Body of pancreas (tissue), 4 donors: ENCODE data around the gene CCSER1.

Experiments used
- POLR2A ChIP-seq, 3 donors: fragments of 450-650 bp; IDR thresholded peaks; one replicate each; pipeline ENCODE4 v1.6.1; 2016; ENCODE audit warnings: antibody characterized with exemption in 3 of 3, mild to moderate bottlenecking in 2 of 3
- TF ChIP-seq, protein P1 (sequence below), 7 experiments: fragments of 450-650 bp in 4 of 7; fragments of 200-600 bp in 3 of 7; sonication (generic) in 3 of 7; IDR thresholded peaks; one replicate each; pipeline ENCODE4 v1.5.1; 2016 to 2019; ENCODE audit warnings: antibody characterized with exemption in 7 of 7

DNA sequence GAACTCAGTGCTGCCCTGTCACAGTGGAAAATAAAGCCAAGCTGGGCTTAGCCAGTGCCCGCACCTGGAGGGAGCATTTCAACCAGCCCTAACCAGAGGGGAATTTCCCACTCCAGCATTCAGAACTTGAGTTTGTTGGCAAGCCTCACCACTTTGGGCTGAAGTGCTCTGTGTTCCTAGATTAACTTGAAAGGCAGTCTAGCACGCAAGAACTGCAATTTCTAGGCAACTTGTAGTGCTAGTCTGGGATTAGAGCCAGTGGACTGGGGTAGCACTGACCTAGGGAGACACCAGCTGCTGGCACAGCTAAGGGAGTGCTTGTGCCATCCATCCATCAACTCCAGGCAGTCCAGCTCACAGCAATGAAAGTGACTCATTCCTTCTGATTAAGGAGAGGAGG is 1115.9 kb downstream of the CCSER1 start:
- TF ChIP-seq, protein P1, sequence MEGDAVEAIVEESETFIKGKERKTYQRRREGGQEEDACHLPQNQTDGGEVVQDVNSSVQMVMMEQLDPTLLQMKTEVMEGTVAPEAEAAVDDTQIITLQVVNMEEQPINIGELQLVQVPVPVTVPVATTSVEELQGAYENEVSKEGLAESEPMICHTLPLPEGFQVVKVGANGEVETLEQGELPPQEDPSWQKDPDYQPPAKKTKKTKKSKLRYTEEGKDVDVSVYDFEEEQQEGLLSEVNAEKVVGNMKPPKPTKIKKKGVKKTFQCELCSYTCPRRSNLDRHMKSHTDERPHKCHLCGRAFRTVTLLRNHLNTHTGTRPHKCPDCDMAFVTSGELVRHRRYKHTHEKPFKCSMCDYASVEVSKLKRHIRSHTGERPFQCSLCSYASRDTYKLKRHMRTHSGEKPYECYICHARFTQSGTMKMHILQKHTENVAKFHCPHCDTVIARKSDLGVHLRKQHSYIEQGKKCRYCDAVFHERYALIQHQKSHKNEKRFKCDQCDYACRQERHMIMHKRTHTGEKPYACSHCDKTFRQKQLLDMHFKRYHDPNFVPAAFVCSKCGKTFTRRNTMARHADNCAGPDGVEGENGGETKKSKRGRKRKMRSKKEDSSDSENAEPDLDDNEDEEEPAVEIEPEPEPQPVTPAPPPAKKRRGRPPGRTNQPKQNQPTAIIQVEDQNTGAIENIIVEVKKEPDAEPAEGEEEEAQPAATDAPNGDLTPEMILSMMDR (IDR thresholded peaks at IDR 0.05), result no peak
- no peak for TF ChIP-seq POLR2A (IDR thresholded peaks at IDR 0.05)
